GM23338 (cell line): Measurements from ENCODE around the gene ZSCAN5A. TPM values are rescaled to one million over a fixed set of nuclear protein-coding genes. Genes with fewer than 3 reads are reported as not detected.

Source experiments
- ATAC-seq: fragments of 200-7000 bp; cut with Tn5 transposase; 3 replicates; pipeline ENCODE4 v1.9.1; 2020
- DNase-seq: peaks from one replicate; pipeline ENCODE4 v3.0.0-alpha.2; 2015; ENCODE audit warnings: low spot score
- H2AFZ ChIP-seq: fragments of 200-600 bp; sonication (generic); 2 replicates; pipeline ENCODE4 v1.8.0; 2016; ENCODE audit warnings: antibody characterized with exemption, mild to moderate bottlenecking, moderate library complexity
- H3F3A ChIP-seq: fragments of 200-600 bp; sonication (generic); replicated peaks from 2 replicates; pipeline ENCODE4 v1.8.0; 2017; ENCODE audit warnings: antibody characterized with exemption, mixed run types, low read depth
- H3K27ac ChIP-seq: fragments of 200-600 bp; sonication (generic); 2 replicates; pipeline ENCODE4 v1.6.1; 2016; ENCODE audit warnings: low read depth
- H3K27me3 ChIP-seq: fragments of 200-600 bp; sonication (generic); 2 replicates; pipeline ENCODE4 v1.8.0; 2016; ENCODE audit warnings: mild to moderate bottlenecking, mixed run types, moderate library complexity; ENCODE audit not compliant: insufficient read depth
- H3K36me3 ChIP-seq: fragments of 200-600 bp; sonication (generic); 2 replicates; pipeline ENCODE4 v1.8.0; 2016; ENCODE audit warnings: mild to moderate bottlenecking; ENCODE audit not compliant: insufficient read depth
- H3K4me1 ChIP-seq: fragments of 200-600 bp; sonication (generic); 2 replicates; pipeline ENCODE4 v1.8.0; 2016; ENCODE audit warnings: mild to moderate bottlenecking, moderate library complexity; ENCODE audit not compliant: insufficient read depth
- H3K4me2 ChIP-seq: fragments of 200-600 bp; sonication (generic); 2 replicates; pipeline ENCODE4 v1.7.1; 2017; ENCODE audit warnings: mixed run types
- H3K4me3 ChIP-seq: fragments of 200-600 bp; sonication (generic); 2 replicates; pipeline ENCODE4 v1.6.1; 2016; ENCODE audit warnings: mixed run types
- H3K79me2 ChIP-seq: fragments of 200-600 bp; sonication (generic); replicated peaks from 2 replicates; pipeline ENCODE4 v1.8.0; 2017; ENCODE audit warnings: mild to moderate bottlenecking; ENCODE audit not compliant: insufficient read depth
- H3K9me2 ChIP-seq: fragments of 200-600 bp; sonication (generic); 2 replicates; pipeline ENCODE4 v1.8.0; 2017; ENCODE audit not compliant: insufficient read depth
- H4K20me1 ChIP-seq: fragments of 200-600 bp; sonication (generic); replicated peaks from 2 replicates; pipeline ENCODE4 v1.8.0; 2017; ENCODE audit warnings: mild to moderate bottlenecking; ENCODE audit not compliant: insufficient read depth
- H3K27ac Mint-ChIP-seq: 2 replicates; pipeline ENCODE4 v1.8.0; 2020; ENCODE audit warnings: inconsistent platforms, mild to moderate bottlenecking, moderate library complexity, mixed read lengths
- H3K27me3 Mint-ChIP-seq: 3 replicates; pipeline ENCODE4 v1.8.0; 2022; ENCODE audit warnings: low read depth, mild to moderate bottlenecking, moderate library complexity, mixed read lengths, inconsistent platforms; ENCODE audit not compliant: insufficient read depth, poor library complexity
- H3K36me3 Mint-ChIP-seq: 3 replicates; pipeline ENCODE4 v1.8.0; 2021; ENCODE audit warnings: low read depth, mild to moderate bottlenecking, inconsistent platforms, moderate library complexity, mixed read lengths
- H3K4me1 Mint-ChIP-seq: 3 replicates; pipeline ENCODE4 v1.8.0; 2020; ENCODE audit warnings: mild to moderate bottlenecking, inconsistent platforms, mixed read lengths
- H3K4me3 Mint-ChIP-seq: 3 replicates; pipeline ENCODE4 v1.8.0; 2021; ENCODE audit warnings: moderate library complexity, mild to moderate bottlenecking, inconsistent platforms, mixed read lengths
- H3K9me3 Mint-ChIP-seq: 3 replicates; pipeline ENCODE4 v1.8.0; 2020; ENCODE audit warnings: moderate library complexity, mild to moderate bottlenecking, inconsistent platforms, mixed read lengths
- CREB1 ChIP-seq: fragments of 250-450 bp; sonication (Bioruptor Pico); IDR thresholded peaks from 2 replicates; pipeline ENCODE4 v1.5.0; 2020; ENCODE audit warnings: low read depth, mild to moderate bottlenecking, moderate library complexity
- CTCF ChIP-seq, 2 experiments: fragments of 200-600 bp in 1 of 2; sonication (generic) in 1 of 2; conservative IDR thresholded peaks; 2 replicates each; pipeline versions ENCODE4 v1.5.1 to v1.6.1; 2016 to 2017; ENCODE audit warnings: antibody characterized with exemption in 2 of 2, low read depth in 2 of 2, mild to moderate bottlenecking in 2 of 2, moderate library complexity in 1 of 2
- ETS1 ChIP-seq: IDR thresholded peaks from 2 replicates; pipeline ENCODE4 v1.6.1; 2016; ENCODE audit warnings: antibody characterized with exemption
- EZH2 ChIP-seq: fragments of 200-600 bp; sonication (generic); IDR thresholded peaks from one replicate; pipeline ENCODE4 v1.8.0; 2017; ENCODE audit warnings: antibody characterized with exemption, mild to moderate bottlenecking, low read depth; ENCODE audit not compliant: unreplicated experiment
- EZH2phosphoT487 ChIP-seq: fragments of 200-600 bp; sonication (generic); IDR thresholded peaks from one replicate; pipeline ENCODE4 v1.8.1; 2018; ENCODE audit warnings: antibody characterized with exemption; ENCODE audit not compliant: unreplicated experiment
- JUNB ChIP-seq: IDR thresholded peaks from one replicate; pipeline ENCODE4 v1.6.1; 2016; ENCODE audit warnings: antibody characterized with exemption; ENCODE audit not compliant: unreplicated experiment
- REST ChIP-seq: IDR thresholded peaks from one replicate; pipeline ENCODE4 v1.6.1; 2018; ENCODE audit warnings: antibody characterized with exemption; ENCODE audit not compliant: unreplicated experiment
- STAT1 ChIP-seq: IDR thresholded peaks from one replicate; pipeline ENCODE4 v1.6.1; 2016; ENCODE audit warnings: antibody characterized with exemption; ENCODE audit not compliant: unreplicated experiment
- ZNF114 ChIP-seq: fragments of 250-450 bp; sonication (Bioruptor Pico); IDR thresholded peaks from 2 replicates; pipeline ENCODE4 v1.5.0; 2020; ENCODE audit warnings: mild to moderate bottlenecking, moderate library complexity
- ZNF331 ChIP-seq: fragments of 250-450 bp; sonication (Bioruptor Pico); IDR thresholded peaks from 2 replicates; pipeline ENCODE4 v1.5.0; 2020; ENCODE audit warnings: low read depth, mild to moderate bottlenecking, moderate library complexity
- polyA plus RNA-seq: library from polyadenylated mRNA; unstranded; fragments of >200 nt; fragmentation: Nextera tagmentation; extraction: Ambion mirVana; gene quantifications from 2 replicates; pipeline ENCODE4 v1.2.1, GENCODE V29; 2016
- total RNA-seq: library from RNA; depleted of rRNA; stranded (reverse); fragments of >200 nt; shearing (Covaris generic); gene quantifications from 2 replicates; pipeline ENCODE4 v1.2.3, GENCODE V29; 2014
- TF ChIP-seq, protein P1 (sequence below): fragments of 250-450 bp; sonication (Bioruptor Pico); IDR thresholded peaks from 2 replicates; pipeline ENCODE4 v1.5.0; 2020; ENCODE audit warnings: mild to moderate bottlenecking, moderate library complexity

The ZSCAN5A gene
- total and polyA plus RNA-seq, 2 experiments from 2014 or later: 10.2 to 12.5 TPM

- Histone ChIP-seq H3K9me2 (no peaks in the 10 kb centered on the region), H3K4me3 (no peak overlapping the region), H3K4me2 (no peak overlapping the region), H3K79me2 (no peaks in the 10 kb centered on the region), H3K36me3 (no peaks in the 10 kb centered on the region), H3K27ac (no peak overlapping the region), H3K27me3 (no peaks in the 10 kb centered on the region), H2AFZ (no peak overlapping the region), H3K4me1 (no peaks in the 10 kb centered on the region), H4K20me1 (0 out of 2 replicates have a peak, but pooled peaks cover 3% of the 10 kb centered on the region), H3F3A (no peaks in the 10 kb centered on the region)
- H3K27me3 Mint-ChIP-seq: peaks cover 2% of the 10 kb centered on the region
- no peak overlapping the region for H3K4me3 Mint-ChIP-seq
- DNase-seq (no peak), ATAC-seq (no peak)
- TF ChIP-seq, protein P1, sequence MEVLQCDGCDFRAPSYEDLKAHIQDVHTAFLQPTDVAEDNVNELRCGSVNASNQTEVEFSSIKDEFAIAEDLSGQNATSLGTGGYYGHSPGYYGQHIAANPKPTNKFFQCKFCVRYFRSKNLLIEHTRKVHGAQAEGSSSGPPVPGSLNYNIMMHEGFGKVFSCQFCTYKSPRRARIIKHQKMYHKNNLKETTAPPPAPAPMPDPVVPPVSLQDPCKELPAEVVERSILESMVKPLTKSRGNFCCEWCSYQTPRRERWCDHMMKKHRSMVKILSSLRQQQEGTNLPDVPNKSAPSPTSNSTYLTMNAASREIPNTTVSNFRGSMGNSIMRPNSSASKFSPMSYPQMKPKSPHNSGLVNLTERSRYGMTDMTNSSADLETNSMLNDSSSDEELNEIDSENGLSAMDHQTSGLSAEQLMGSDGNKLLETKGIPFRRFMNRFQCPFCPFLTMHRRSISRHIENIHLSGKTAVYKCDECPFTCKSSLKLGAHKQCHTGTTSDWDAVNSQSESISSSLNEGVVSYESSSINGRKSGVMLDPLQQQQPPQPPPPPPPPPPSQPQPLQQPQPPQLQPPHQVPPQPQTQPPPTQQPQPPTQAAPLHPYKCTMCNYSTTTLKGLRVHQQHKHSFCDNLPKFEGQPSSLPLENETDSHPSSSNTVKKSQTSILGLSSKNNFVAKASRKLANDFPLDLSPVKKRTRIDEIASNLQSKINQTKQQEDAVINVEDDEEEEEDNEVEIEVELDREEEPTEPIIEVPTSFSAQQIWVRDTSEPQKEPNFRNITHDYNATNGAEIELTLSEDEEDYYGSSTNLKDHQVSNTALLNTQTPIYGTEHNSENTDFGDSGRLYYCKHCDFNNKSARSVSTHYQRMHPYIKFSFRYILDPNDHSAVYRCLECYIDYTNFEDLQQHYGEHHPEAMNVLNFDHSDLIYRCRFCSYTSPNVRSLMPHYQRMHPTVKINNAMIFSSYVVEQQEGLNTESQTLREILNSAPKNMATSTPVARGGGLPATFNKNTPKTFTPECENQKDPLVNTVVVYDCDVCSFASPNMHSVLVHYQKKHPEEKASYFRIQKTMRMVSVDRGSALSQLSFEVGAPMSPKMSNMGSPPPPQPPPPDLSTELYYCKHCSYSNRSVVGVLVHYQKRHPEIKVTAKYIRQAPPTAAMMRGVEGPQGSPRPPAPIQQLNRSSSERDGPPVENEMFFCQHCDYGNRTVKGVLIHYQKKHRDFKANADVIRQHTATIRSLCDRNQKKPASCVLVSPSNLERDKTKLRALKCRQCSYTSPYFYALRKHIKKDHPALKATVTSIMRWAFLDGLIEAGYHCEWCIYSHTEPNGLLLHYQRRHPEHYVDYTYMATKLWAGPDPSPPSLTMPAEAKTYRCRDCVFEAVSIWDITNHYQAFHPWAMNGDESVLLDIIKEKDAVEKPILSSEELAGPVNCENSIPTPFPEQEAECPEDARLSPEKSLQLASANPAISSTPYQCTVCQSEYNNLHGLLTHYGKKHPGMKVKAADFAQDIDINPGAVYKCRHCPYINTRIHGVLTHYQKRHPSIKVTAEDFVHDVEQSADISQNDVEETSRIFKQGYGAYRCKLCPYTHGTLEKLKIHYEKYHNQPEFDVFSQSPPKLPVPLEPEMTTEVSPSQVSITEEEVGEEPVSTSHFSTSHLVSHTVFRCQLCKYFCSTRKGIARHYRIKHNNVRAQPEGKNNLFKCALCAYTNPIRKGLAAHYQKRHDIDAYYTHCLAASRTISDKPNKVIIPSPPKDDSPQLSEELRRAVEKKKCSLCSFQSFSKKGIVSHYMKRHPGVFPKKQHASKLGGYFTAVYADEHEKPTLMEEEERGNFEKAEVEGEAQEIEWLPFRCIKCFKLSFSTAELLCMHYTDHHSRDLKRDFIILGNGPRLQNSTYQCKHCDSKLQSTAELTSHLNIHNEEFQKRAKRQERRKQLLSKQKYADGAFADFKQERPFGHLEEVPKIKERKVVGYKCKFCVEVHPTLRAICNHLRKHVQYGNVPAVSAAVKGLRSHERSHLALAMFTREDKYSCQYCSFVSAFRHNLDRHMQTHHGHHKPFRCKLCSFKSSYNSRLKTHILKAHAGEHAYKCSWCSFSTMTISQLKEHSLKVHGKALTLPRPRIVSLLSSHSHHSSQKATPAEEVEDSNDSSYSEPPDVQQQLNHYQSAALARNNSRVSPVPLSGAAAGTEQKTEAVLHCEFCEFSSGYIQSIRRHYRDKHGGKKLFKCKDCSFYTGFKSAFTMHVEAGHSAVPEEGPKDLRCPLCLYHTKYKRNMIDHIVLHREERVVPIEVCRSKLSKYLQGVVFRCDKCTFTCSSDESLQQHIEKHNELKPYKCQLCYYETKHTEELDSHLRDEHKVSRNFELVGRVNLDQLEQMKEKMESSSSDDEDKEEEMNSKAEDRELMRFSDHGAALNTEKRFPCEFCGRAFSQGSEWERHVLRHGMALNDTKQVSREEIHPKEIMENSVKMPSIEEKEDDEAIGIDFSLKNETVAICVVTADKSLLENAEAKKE (CRISPR knock-in tag): no peak
- no peak for TF ChIP-seq CTCF (conservative IDR thresholded peaks at IDR 0.05; ENCODE audit: low read depth in 2 of 2)
- TF ChIP-seq EZH2phosphoT487: no peak
- no peak for TF ChIP-seq JUNB
- TF ChIP-seq ZNF114 (CRISPR knock-in tag): no peak
- TF ChIP-seq EZH2: no peak
- TF ChIP-seq ZNF331 (CRISPR knock-in tag): no peak
- no peak for TF ChIP-seq CREB1 (CRISPR knock-in tag)
- no peak for TF ChIP-seq REST
- no peak for TF ChIP-seq ETS1
- TF ChIP-seq STAT1: no peak
- H3K4me1 Mint-ChIP-seq: no peaks in the 10 kb centered on the region
- H3K36me3 Mint-ChIP-seq: peaks cover 5% of the 10 kb centered on the region; the same call in 1 of the 3 replicates
- H3K27ac Mint-ChIP-seq: no peak overlapping the region
- no peaks in the 10 kb centered on the region for H3K9me3 Mint-ChIP-seq
These were observed 12.6 kb downstream of the ZSCAN5A start for GRCh38 chr19:56301886-56302620.
